H9 (cell line): ENCODE measurements around the gene GLS. TPM values are rescaled to one million over a fixed set of nuclear protein-coding genes. Genes with fewer than 3 reads are reported as not detected.

ENCODE experiments used
- DNase-seq: peaks from one replicate; pipeline ENCODE4 v3.0.0-alpha.2; 2017
- H2AFZ ChIP-seq: one replicate; pipeline ENCODE4 v1.6.1; 2013; ENCODE audit warnings: mild to moderate bottlenecking, low read length, control low read depth, moderate library complexity
- H2AK5ac ChIP-seq: 2 replicates; pipeline ENCODE4 v1.6.1; 2013; ENCODE audit warnings: low read length, control low read depth, mixed read lengths; ENCODE audit not compliant: insufficient read length
- H2BK120ac ChIP-seq: one replicate; pipeline ENCODE4 v1.6.1; 2013; ENCODE audit warnings: low read depth, mild to moderate bottlenecking, low read length, control low read depth, inconsistent platforms; ENCODE audit not compliant: poor library complexity, severe bottlenecking
- H2BK12ac ChIP-seq: 2 replicates; pipeline ENCODE4 v1.6.1; 2013; ENCODE audit warnings: low read length, control low read depth, mixed read lengths, low read depth; ENCODE audit not compliant: insufficient read length
- H2BK15ac ChIP-seq: 2 replicates; pipeline ENCODE4 v1.6.1; 2013; ENCODE audit warnings: low read depth, low read length, control low read depth
- H2BK20ac ChIP-seq: one replicate; pipeline ENCODE4 v1.6.1; 2013; ENCODE audit warnings: low read depth, mild to moderate bottlenecking, low read length, control low read depth, inconsistent platforms; ENCODE audit not compliant: poor library complexity, severe bottlenecking
- H2BK5ac ChIP-seq: 2 replicates; pipeline ENCODE4 v1.6.1; 2013; ENCODE audit warnings: low read length, control low read depth, mixed read lengths; ENCODE audit not compliant: insufficient read length
- H3K14ac ChIP-seq: 2 replicates; pipeline ENCODE4 v1.6.1; 2013; ENCODE audit warnings: low read length, control low read depth; ENCODE audit not compliant: insufficient read depth
- H3K18ac ChIP-seq: 2 replicates; pipeline ENCODE4 v1.6.1; 2013; ENCODE audit warnings: low read depth, mild to moderate bottlenecking, mixed read lengths, low read length, control low read depth; ENCODE audit not compliant: insufficient read length
- H3K23ac ChIP-seq: 2 replicates; pipeline ENCODE4 v1.6.1; 2013; ENCODE audit warnings: low read length, control low read depth, mixed read lengths, low read depth; ENCODE audit not compliant: insufficient read length
- H3K23me2 ChIP-seq: 2 replicates; pipeline ENCODE4 v1.6.1; 2013; ENCODE audit warnings: low read depth, mild to moderate bottlenecking, mixed read lengths, low read length, control low read depth; ENCODE audit not compliant: insufficient read length, poor library complexity, severe bottlenecking
- H3K27ac ChIP-seq: 2 replicates; pipeline ENCODE4 v1.5.1; 2013; ENCODE audit warnings: low read length, control low read depth, mixed read lengths, low read depth; ENCODE audit not compliant: insufficient read length
- H3K27me3 ChIP-seq: 2 replicates; pipeline ENCODE4 v1.6.1; 2013; ENCODE audit warnings: low read length, control low read depth, inconsistent platforms; ENCODE audit not compliant: insufficient read depth
- H3K4ac ChIP-seq: 2 replicates; pipeline ENCODE4 v1.6.1; 2013; ENCODE audit warnings: low read depth, mild to moderate bottlenecking, control low read depth, inconsistent platforms, low read length, moderate library complexity
- H3K4me1 ChIP-seq: 2 replicates; pipeline ENCODE4 v1.6.1; 2013; ENCODE audit warnings: low read length, control low read depth, inconsistent platforms; ENCODE audit not compliant: insufficient read depth
- H3K4me2 ChIP-seq: 2 replicates; pipeline ENCODE4 v1.6.1; 2013; ENCODE audit warnings: low read length, control low read depth, mixed read lengths; ENCODE audit not compliant: insufficient read length, insufficient read depth
- H3K56ac ChIP-seq: 2 replicates; pipeline ENCODE4 v1.6.1; 2013; ENCODE audit warnings: low read depth, mild to moderate bottlenecking, mixed read lengths, low read length, control low read depth; ENCODE audit not compliant: insufficient read length
- H3K79me1 ChIP-seq: 2 replicates; pipeline ENCODE4 v1.6.1; 2013; ENCODE audit warnings: low read depth, mild to moderate bottlenecking, moderate library complexity, low read length, control low read depth, inconsistent platforms; ENCODE audit not compliant: insufficient read depth, poor library complexity, severe bottlenecking
- H3K79me2 ChIP-seq: 2 replicates; pipeline ENCODE4 v1.6.1; 2013; ENCODE audit warnings: low read length, control low read depth, inconsistent platforms; ENCODE audit not compliant: insufficient read depth
- H3K9ac ChIP-seq: 2 replicates; pipeline ENCODE4 v1.6.1; 2013; ENCODE audit warnings: low read length, control low read depth, mixed read lengths; ENCODE audit not compliant: insufficient read length; ENCODE audit errors: extremely low read depth
- H3K9me3 ChIP-seq: one replicate; pipeline ENCODE4 v1.6.1; 2013; ENCODE audit warnings: low read depth, low read length, inconsistent platforms; ENCODE audit not compliant: control insufficient read depth
- H3T11ph ChIP-seq: one replicate; pipeline ENCODE4 v1.6.1; 2013; ENCODE audit warnings: mild to moderate bottlenecking, low read length, control low read depth, inconsistent platforms
- H4K20me1 ChIP-seq: one replicate; pipeline ENCODE4 v1.6.1; 2013; ENCODE audit not compliant: control insufficient read depth, insufficient read length, insufficient read depth
- H4K5ac ChIP-seq: 2 replicates; pipeline ENCODE4 v1.6.1; 2013; ENCODE audit warnings: low read depth, mild to moderate bottlenecking, mixed read lengths, low read length, control low read depth; ENCODE audit not compliant: insufficient read length
- H4K8ac ChIP-seq: replicated peaks from 2 replicates; pipeline ENCODE4 v1.6.1; 2013; ENCODE audit warnings: low read length, control low read depth, mixed read lengths, low read depth; ENCODE audit not compliant: insufficient read length
- H4K91ac ChIP-seq: 2 replicates; pipeline ENCODE4 v1.6.1; 2013; ENCODE audit warnings: low read depth, mild to moderate bottlenecking, moderate library complexity, mixed read lengths, low read length, control low read depth; ENCODE audit not compliant: insufficient read length
- H3K27ac Mint-ChIP-seq, 3 experiments: 2 replicates in 2 of 3; 3 replicates in 1 of 3; pipeline ENCODE4 v1.8.0; 2020 to 2021; ENCODE audit warnings: mixed read lengths in 3 of 3, mild to moderate bottlenecking in 1 of 3, moderate library complexity in 1 of 3
- H3K27me3 Mint-ChIP-seq: 2 replicates; pipeline ENCODE4 v1.8.0; 2021; ENCODE audit warnings: low read depth, mild to moderate bottlenecking, moderate library complexity, mixed read lengths
- H3K36me3 Mint-ChIP-seq, 3 experiments: 2 replicates in 2 of 3; 3 replicates in 1 of 3; pipeline ENCODE4 v1.8.0; 2020 to 2021; ENCODE audit warnings: low read depth in 3 of 3, mixed read lengths in 3 of 3; ENCODE audit not compliant: insufficient read depth in 1 of 3
- H3K4me1 Mint-ChIP-seq, 2 experiments: 2 replicates each; pipeline ENCODE4 v1.8.0; 2020; ENCODE audit warnings: mixed read lengths in 2 of 2
- H3K4me3 Mint-ChIP-seq, 2 experiments: 2 replicates in 1 of 2; 3 replicates in 1 of 2; pipeline ENCODE4 v1.8.0; 2020 to 2021; ENCODE audit warnings: mild to moderate bottlenecking in 2 of 2, mixed read lengths in 2 of 2, moderate library complexity in 1 of 2
- H3K9me3 Mint-ChIP-seq, 2 experiments: 2 replicates in 1 of 2; 3 replicates in 1 of 2; pipeline ENCODE4 v1.8.0; 2020; ENCODE audit warnings: mild to moderate bottlenecking in 2 of 2, mixed read lengths in 2 of 2, moderate library complexity in 1 of 2
- WGBS: extraction: QIAGEN DNeasy Blood & Tissue Kit; methylation state at CpG from one replicate; pipeline ENCODE4 v1.1.7; 2013; ENCODE audit warnings: missing lambda C conversion rate, low lambda C conversion rate, mixed read lengths; ENCODE audit not compliant: insufficient read length; ENCODE audit errors: extremely low coverage; 5-methylcytosine and 5-hydroxymethylcytosine counted together
- total RNA-seq: library from RNA; stranded (reverse); gene quantifications from 2 replicates; pipeline ENCODE4 v1.2.1, GENCODE V29; 2021
- TF ChIP-seq, protein P1 (sequence below): fragments of 200-600 bp; sonication (generic); conservative IDR thresholded peaks from 3 replicates; pipeline ENCODE4 v1.8.0; 2021; ENCODE audit warnings: antibody characterized with exemption, mild to moderate bottlenecking

The GLS gene
- total RNA-seq, 1 experiment from 2014 or later: 69.3 TPM

GRCh38 chr2:190963088-190963487 lies 82.5 kb downstream of the GLS start:
- H2BK12ac ChIP-seq: no peak overlapping the region
- no peak overlapping the region for H4K5ac ChIP-seq
- no peak overlapping the region for H3K27ac Mint-ChIP-seq
- H3K56ac ChIP-seq: no peak overlapping the region
- no peaks in the 10 kb centered on the region for H3K27me3 Mint-ChIP-seq
- H3K27ac ChIP-seq: no peak overlapping the region
- TF ChIP-seq, protein P1, sequence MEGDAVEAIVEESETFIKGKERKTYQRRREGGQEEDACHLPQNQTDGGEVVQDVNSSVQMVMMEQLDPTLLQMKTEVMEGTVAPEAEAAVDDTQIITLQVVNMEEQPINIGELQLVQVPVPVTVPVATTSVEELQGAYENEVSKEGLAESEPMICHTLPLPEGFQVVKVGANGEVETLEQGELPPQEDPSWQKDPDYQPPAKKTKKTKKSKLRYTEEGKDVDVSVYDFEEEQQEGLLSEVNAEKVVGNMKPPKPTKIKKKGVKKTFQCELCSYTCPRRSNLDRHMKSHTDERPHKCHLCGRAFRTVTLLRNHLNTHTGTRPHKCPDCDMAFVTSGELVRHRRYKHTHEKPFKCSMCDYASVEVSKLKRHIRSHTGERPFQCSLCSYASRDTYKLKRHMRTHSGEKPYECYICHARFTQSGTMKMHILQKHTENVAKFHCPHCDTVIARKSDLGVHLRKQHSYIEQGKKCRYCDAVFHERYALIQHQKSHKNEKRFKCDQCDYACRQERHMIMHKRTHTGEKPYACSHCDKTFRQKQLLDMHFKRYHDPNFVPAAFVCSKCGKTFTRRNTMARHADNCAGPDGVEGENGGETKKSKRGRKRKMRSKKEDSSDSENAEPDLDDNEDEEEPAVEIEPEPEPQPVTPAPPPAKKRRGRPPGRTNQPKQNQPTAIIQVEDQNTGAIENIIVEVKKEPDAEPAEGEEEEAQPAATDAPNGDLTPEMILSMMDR: no peak
- H4K91ac ChIP-seq: no peak overlapping the region
- H3K27me3 ChIP-seq: no peaks in the 10 kb centered on the region
- no peak overlapping the region for H3K14ac ChIP-seq
- WGBS: no CpG with 5 or more reads among the region's 2 CpGs
- H3K4me1 ChIP-seq: no peaks in the 10 kb centered on the region
- no peak overlapping the region for H2BK15ac ChIP-seq
- H3K79me1 ChIP-seq: no peaks in the 10 kb centered on the region
- no peaks in the 10 kb centered on the region for H4K20me1 ChIP-seq
- no peak overlapping the region for H3K18ac ChIP-seq
- H2AK5ac ChIP-seq: no peak overlapping the region
- H3K9me3 Mint-ChIP-seq: no peaks in the 10 kb centered on the region
- H2BK20ac ChIP-seq: no peak overlapping the region
- DNase-seq: no peak
- H3K4me3 Mint-ChIP-seq: no peak overlapping the region
- H3K4me2 ChIP-seq: no peak overlapping the region
- H3T11ph ChIP-seq: no peak overlapping the region
- H3K4me1 Mint-ChIP-seq: no peaks in the 10 kb centered on the region
- no peak overlapping the region for H3K9ac ChIP-seq
- H4K8ac ChIP-seq: no peak overlapping the region
- H2BK120ac ChIP-seq: no peak overlapping the region
- no peak overlapping the region for H3K23ac ChIP-seq
- no peaks in the 10 kb centered on the region for H3K9me3 ChIP-seq
- no peak overlapping the region for H2BK5ac ChIP-seq
- peaks cover 0 to 13% (median 3%) of the 10 kb centered on the region in 3 experiments; a peak in 4 of 7 replicates for H3K36me3 Mint-ChIP-seq
- H3K23me2 ChIP-seq: no peaks in the 10 kb centered on the region
- no peak overlapping the region for H2AFZ ChIP-seq
- H3K79me2 ChIP-seq: no peaks in the 10 kb centered on the region
- H3K4ac ChIP-seq: no peak overlapping the region
